ENCODE measurements around the gene HID1.

HID1 gene

GRCh38 chr17:74964988-74965622 lies 7.5 kb downstream of the HID1 start:
- DNase-seq = no peak

- no peak for DNase-seq
Observed at GRCh38 chr17:74964246-74964761, 8.3 kb downstream of the HID1 start.

- DNase-seq = no peak
Observed at GRCh38 chr17:74963656-74964055, 8.9 kb downstream of the HID1 start.

GRCh38 chr17:74962622-74963394 lies 9.8 kb downstream of the HID1 start:
- peak; percentile 37 for DNase-seq

- DNase-seq = peak; percentile 90
Observed at GRCh38 chr17:74961657-74962350, 10.8 kb downstream of the HID1 start.

GRCh38 chr17:74960570-74961342 lies 11.8 kb downstream of the HID1 start:
- peak; percentile 59 for DNase-seq

- no peak for DNase-seq
Observed at GRCh38 chr17:74959826-74960515, 12.6 kb downstream of the HID1 start.

GRCh38 chr17:74957935-74958740 lies 14.4 kb downstream of the HID1 start:
- peak; percentile 68 for DNase-seq

- no peak for DNase-seq
Observed at GRCh38 chr17:74956093-74956492, 16.5 kb downstream of the HID1 start.

- no peak for DNase-seq
Observed at GRCh38 chr17:74954665-74955421, 17.7 kb downstream of the HID1 start.

- DNase-seq = no peak
Observed at GRCh38 chr17:74954115-74954514, 18.4 kb downstream of the HID1 start.

GRCh38 chr17:74953134-74953687 lies 19.3 kb downstream of the HID1 start:
- DNase-seq = no peak

- no peak for DNase-seq
Observed at GRCh38 chr17:74952431-74953133, 20.0 kb downstream of the HID1 start.

- DNase-seq = no peak
Observed at GRCh38 chr17:74951680-74952421, 20.7 kb downstream of the HID1 start.

- DNase-seq = no peak
Observed at GRCh38 chr17:74951065-74951464, 21.5 kb downstream of the HID1 start.

GRCh38 chr17:74950207-74950606 lies 22.4 kb downstream of the HID1 start:
- no peak for DNase-seq

GRCh38 chr17:74949455-74950115 lies 23.0 kb downstream of the HID1 start:
- no peak for DNase-seq

GRCh38 chr17:74947041-74947754 lies 25.4 kb downstream of the HID1 start:
- no peak for DNase-seq
